ENCODE results near the gene SPINK8. TPM values are rescaled to one million over a fixed set of nuclear protein-coding genes. Genes with fewer than 3 reads are reported as not detected.
"Not testable (repeated sequence)": the region's sequence is repeated elsewhere in the genome, so short reads cannot be mapped to it uniquely, and the experiment has no call there.

SPINK8 gene
- total and polyA plus RNA-seq, 2 experiments from 2014 or later: not detected

DNA sequence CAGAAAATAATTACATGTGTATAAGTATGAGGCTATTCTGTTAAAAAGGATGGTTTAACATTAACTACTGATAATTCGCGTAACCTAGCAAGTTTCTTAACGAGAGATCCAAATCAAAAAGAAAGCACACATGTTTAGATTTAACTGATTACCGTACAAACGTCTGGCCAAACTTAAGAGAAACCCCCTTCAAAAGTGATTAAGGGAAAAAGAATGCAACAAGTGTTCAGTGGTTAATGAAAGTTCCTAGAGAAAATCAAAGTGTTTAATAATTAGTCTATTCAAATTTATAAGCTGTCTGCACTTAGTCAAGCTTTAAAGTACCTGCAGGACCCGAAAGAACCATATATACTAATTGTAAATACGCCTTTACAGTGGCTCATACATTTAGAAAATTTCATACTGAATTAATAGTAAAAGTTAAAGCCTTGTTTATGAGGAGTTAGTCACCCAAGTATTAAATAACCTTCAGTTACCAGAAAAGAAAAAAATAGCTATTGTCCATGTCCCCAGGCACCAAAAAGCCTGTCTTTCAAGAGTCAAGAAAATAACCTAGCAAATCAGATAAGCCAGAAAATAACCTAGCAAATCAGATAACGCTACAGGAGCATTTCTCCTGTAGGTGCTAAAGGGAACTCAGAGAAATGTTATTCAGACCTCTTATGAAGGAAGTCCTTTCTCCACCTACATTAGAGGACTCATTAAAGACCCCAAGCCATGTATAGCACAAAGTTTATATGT, 58.0 kb downstream of the SPINK8 start:
- no peak for DNase-seq (ENCODE audit: low read depth in 1 of 2, low spot score in 1 of 2)
- TF ChIP-seq, protein P1, sequence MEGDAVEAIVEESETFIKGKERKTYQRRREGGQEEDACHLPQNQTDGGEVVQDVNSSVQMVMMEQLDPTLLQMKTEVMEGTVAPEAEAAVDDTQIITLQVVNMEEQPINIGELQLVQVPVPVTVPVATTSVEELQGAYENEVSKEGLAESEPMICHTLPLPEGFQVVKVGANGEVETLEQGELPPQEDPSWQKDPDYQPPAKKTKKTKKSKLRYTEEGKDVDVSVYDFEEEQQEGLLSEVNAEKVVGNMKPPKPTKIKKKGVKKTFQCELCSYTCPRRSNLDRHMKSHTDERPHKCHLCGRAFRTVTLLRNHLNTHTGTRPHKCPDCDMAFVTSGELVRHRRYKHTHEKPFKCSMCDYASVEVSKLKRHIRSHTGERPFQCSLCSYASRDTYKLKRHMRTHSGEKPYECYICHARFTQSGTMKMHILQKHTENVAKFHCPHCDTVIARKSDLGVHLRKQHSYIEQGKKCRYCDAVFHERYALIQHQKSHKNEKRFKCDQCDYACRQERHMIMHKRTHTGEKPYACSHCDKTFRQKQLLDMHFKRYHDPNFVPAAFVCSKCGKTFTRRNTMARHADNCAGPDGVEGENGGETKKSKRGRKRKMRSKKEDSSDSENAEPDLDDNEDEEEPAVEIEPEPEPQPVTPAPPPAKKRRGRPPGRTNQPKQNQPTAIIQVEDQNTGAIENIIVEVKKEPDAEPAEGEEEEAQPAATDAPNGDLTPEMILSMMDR (IDR thresholded peaks at IDR 0.05; ENCODE audit: low read depth, low read length): no peak

DNA sequence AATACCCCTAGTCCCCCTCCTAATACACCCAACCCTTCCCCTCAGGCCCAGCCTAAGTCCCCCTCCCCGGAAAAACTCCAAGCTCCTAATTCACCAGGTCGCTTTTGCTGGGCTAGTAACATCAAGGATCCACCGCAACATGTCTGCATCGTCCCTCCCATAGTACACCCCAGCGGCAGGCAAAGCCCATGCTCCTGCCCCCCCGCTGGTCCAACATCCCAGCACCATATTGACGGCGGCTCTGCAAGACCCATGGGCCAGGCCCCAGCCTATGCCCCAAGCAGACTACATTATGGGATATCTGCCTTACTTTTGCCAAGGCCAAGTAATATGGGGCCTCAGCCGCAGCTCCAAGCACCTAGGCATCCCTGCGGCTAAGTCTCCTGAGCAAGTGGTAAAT, 59.0 kb downstream of the SPINK8 start:
- no peak for DNase-seq (ENCODE audit: low read depth in 1 of 2, low spot score in 1 of 2)
- H3K4me1 ChIP-seq (ENCODE audit: low read depth): peaks cover 2% of the 10 kb centered on the region
- TF ChIP-seq, protein P1 (IDR thresholded peaks at IDR 0.05; ENCODE audit: low read depth, low read length): no peak
- H3K36me3 ChIP-seq: no peaks in the 10 kb centered on the region
- H3K4me3 ChIP-seq: no peak overlapping the region
- no peak overlapping the region for H3K27ac ChIP-seq
- no peaks in the 10 kb centered on the region for H3K27me3 ChIP-seq
- H3K9me3 ChIP-seq (ENCODE audit: low read depth): no peaks in the 10 kb centered on the region

More for the DNA sequence above, 58.0 kb downstream of the SPINK8 start:
- Histone ChIP-seq H3K4me3 (no peak overlapping the region), H3K9me3 (ENCODE audit: low read depth) (no peaks in the 10 kb centered on the region), H3K36me3 (no peaks in the 10 kb centered on the region), H3K4me1 (ENCODE audit: low read depth) (peaks cover 2% of the 10 kb centered on the region), H3K27me3 (no peaks in the 10 kb centered on the region), H3K27ac (no peak overlapping the region)

DNA sequence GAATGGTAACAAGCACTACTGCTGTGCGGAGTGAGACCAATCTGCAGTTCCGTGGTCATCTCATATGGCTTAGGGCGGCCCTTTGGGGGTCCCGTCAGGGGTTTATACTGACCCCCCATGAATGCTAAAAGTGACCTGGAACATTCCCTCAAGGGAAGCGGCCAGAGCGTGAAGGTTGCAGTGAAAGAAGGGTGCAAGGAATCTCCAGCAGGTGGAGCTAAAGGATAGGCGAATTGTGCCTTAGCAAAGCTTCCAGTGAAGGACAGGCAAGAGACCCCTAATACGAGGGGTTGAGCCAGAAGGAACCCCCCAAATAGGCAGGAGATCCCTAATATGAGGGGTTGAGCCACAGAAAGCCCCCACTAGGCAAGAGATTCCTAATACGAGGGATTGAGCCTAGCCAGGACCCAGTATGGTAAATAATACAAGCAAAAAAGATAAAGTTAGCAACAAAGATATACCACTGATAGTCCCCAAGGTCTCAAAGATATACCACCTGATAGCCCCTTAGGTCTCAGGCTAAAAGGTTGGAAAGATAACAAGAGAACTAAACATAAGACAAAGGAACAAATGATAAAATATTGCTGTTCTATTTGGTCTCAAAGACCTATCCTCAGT, 59.8 kb downstream of the SPINK8 start:
- no peak overlapping the region for H3K4me3 ChIP-seq
- H3K27me3 ChIP-seq: no peaks in the 10 kb centered on the region
- TF ChIP-seq, protein P1 (IDR thresholded peaks at IDR 0.05; ENCODE audit: low read depth, low read length): peak; percentile 88
- H3K9me3 ChIP-seq (ENCODE audit: low read depth): no peaks in the 10 kb centered on the region
- H3K36me3 ChIP-seq: no peaks in the 10 kb centered on the region
- peaks cover 2% of the 10 kb centered on the region for H3K4me1 ChIP-seq (ENCODE audit: low read depth)
- peak; percentile 69 to 73 for DNase-seq (ENCODE audit: low read depth in 1 of 2, low spot score in 1 of 2)
- H3K27ac ChIP-seq: no peak overlapping the region

DNA sequence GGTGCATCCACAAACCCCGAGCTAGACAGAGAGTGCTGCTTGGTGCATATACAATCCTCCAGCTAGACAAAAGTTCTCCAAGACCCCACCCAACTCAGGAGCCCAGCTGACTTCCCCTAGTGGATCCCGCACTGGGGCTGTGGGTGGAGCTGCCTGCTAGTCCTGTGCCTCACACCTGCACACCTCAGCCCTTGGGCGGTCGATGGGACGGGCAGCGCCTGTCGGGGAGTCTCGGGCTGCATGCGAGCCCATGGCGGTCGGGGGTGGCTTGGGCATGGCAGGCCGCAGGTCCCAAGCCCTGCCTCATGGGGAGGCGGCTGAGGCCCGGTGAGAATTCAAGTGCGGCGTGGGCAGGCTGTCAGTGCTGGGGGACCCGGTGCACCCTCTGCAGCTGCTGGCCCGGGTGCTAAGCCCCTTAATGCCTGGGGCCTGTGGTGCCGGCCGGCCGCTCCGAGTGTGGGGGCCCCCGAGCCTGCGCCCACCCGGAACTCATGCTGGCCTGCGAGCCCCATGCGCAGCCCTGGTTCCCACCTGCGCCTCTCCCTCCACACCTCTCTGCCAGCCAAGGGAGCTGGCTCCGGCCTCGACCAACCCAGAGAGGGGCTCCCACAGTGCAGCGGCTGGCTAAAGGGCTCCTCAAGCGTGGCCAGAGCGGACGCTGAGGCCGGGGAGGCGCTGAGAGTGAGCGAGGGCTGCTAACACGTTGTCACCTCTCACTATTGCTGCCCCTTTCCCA, 61.5 kb downstream of the SPINK8 start:
- peaks cover 5% of the 10 kb centered on the region for H3K36me3 ChIP-seq
- no peak overlapping the region for H3K27ac ChIP-seq
- TF ChIP-seq, protein P1 (IDR thresholded peaks at IDR 0.05; ENCODE audit: low read depth, low read length): no peak
- no peak for DNase-seq (ENCODE audit: low read depth in 1 of 2, low spot score in 1 of 2)
- peaks cover 2% of the 10 kb centered on the region for H3K4me1 ChIP-seq (ENCODE audit: low read depth)
- H3K27me3 ChIP-seq: no peaks in the 10 kb centered on the region
- no peaks in the 10 kb centered on the region for H3K9me3 ChIP-seq (ENCODE audit: low read depth)
- H3K4me3 ChIP-seq: no peak overlapping the region

DNA sequence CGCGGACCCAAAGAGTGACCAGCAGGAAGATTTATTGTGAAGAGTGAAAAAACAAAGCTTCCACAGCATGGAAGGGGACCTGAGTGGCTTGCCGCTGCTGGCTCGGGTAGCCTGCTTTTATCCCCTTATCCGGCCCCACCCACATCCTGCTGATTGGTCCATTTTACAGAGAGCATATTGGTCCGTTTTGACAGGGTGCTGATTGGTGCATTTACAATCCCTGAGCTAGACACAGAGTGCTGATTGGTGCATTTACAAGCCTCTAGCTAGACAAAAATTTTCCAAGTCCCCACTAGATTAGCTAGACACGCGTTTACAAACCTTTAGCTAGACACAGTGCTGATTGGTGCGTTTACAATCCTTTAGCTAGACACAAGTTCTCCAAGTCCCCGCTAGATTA, 62.2 kb downstream of the SPINK8 start:
- DNase-seq (ENCODE audit: low read depth in 1 of 2, low spot score in 1 of 2): not testable (repeated sequence)

More for the DNA sequence above, 62.2 kb downstream of the SPINK8 start:
- H3K4me1 ChIP-seq (ENCODE audit: low read depth); H3K4me3 ChIP-seq; H3K27me3 ChIP-seq; H3K9me3 ChIP-seq (ENCODE audit: low read depth); H3K27ac ChIP-seq: not testable (repeated sequence)
- peaks cover 12% of the 10 kb centered on the region for H3K36me3 ChIP-seq
